ENCODE results near the gene CISD1.

DNA sequence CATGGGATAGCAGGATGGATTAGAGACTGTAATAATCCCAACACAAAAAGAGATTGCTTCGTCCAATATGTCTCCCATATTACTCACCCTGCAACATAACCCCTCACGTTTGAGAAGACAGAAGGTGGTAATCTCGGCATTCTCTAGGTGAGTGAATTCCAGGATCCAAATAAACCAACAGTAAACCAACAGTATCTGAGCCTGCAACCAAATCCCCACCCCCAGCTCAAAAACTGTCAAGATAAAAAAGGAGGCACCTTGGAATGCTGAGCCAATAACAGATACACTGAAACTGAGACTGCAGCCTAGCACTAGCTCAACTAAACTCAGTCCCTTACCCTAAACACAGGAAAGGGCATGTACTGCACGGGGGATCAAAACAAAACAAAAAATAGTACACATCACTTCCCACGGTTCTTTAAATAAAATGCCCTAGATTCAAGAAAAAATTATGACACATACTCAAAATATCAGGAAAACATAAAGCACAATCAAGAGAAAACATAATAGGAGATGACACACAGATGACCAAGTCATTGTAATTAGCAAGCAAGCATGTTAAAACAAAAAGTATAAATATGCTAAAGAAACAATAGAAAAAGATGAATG, 29.3 kb upstream of the CISD1 start:
- TF ChIP-seq, protein P1, sequence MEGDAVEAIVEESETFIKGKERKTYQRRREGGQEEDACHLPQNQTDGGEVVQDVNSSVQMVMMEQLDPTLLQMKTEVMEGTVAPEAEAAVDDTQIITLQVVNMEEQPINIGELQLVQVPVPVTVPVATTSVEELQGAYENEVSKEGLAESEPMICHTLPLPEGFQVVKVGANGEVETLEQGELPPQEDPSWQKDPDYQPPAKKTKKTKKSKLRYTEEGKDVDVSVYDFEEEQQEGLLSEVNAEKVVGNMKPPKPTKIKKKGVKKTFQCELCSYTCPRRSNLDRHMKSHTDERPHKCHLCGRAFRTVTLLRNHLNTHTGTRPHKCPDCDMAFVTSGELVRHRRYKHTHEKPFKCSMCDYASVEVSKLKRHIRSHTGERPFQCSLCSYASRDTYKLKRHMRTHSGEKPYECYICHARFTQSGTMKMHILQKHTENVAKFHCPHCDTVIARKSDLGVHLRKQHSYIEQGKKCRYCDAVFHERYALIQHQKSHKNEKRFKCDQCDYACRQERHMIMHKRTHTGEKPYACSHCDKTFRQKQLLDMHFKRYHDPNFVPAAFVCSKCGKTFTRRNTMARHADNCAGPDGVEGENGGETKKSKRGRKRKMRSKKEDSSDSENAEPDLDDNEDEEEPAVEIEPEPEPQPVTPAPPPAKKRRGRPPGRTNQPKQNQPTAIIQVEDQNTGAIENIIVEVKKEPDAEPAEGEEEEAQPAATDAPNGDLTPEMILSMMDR (IDR thresholded peaks at IDR 0.05; ENCODE audit: extremely low read depth in 1 of 2, insufficient read depth in 1 of 2, low read depth in 1 of 2, low read length in 2 of 2): no peak
- TF ChIP-seq JUN (IDR thresholded peaks at IDR 0.05; ENCODE audit: borderline replicate concordance, insufficient read depth, insufficient read length, low read depth) (peak; percentile 91), GATA2 (IDR thresholded peaks at IDR 0.05; ENCODE audit: insufficient read depth, insufficient read length, low read depth, low read length) (peak; percentile 21)
